Activated CD8-positive, alpha-beta memory T cell treated with anti-CD3 and anti-CD28 coated beads for 36 hours (primary cell): ENCODE measurements around the gene ZNF593OS. TPM values are rescaled to one million over a fixed set of nuclear protein-coding genes. Genes with fewer than 3 reads are reported as not detected.

Source experiments
- CTCF ChIA-PET: fragments of 350-600 bp; sonication (Branson Sonifier 250); formaldehyde crosslinking; loops from one replicate; lab custom pipeline; 2021; ENCODE audit warnings: antibody characterized with exemption; lab: Charles Lee
- POLR2A ChIA-PET: fragments of 350-600 bp; sonication (Branson Sonifier 250); formaldehyde crosslinking; loops from one replicate; lab custom pipeline; 2021; ENCODE audit warnings: antibody characterized with exemption; lab: Charles Lee
- total RNA-seq, 2 experiments: library from RNA; stranded (reverse); gene quantifications; one replicate each; pipeline ENCODE4 v1.2.3, GENCODE V29; 2021

Gene ZNF593OS
- total RNA-seq: not detected

DNA sequence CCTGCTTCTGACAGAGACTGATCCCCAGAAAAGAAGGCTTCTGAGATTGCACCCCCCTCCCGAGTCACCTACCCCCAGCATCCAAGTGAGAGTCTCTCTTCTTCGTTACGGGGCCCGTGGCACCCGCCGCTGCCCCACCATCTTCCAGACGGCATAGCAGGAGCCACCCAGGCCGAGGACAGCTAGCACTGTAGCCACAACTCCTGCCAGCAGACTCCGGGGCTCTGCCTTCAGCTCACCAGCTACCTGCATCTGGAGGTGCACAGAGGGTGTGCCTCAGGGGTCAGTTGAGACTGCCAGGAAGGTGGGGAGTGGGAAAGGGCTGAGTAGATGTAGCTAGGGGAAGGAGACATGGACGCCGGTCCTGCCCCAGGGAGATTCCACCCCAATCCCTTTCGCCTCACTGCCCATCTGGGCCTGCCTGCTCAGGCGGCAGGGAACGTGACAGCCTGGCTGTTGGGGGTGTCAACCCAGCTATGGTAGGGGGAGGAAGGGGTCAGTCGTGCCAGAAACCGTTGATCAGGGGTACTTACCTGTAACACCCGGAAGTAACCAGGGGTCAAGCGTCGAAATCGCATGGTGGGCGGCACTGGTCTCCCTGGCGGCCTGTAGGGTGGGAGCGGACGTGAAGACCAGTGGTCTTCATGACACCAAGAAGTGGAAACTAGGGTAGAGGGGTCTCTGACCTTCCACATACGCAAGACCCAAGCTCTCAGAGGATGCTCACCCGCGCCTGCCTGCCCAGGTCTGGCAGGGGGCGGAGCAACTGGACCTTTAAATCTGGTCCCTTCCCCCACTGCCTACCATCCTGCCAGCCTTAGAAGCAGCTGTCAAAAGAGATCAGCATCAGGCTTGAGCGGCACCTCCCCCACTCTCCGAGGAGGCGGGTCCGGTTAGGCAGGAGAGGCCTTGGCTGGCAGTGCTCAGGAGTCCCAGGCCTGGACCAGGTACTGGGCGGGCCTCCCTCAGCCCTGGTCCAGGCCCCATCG lies at the start of gene ZNF593OS:
Gene ZNF593OS, minus strand, starts transcription at position 749 of the 989 bp plus-strand sequence. Its CDS starts 171 bp downstream, at position 578.
- POLR2A ChIA-PET: interaction anchor here (1.5 kb wide), 1 partner anchor 59 kb away, joined by 3 read pairs; no protein-coding TSS in a partner anchor
- CTCF ChIA-PET: interaction anchor here (1.1 to 1.8 kb wide), 5 partner anchors 62 to 193 kb away, joined by 3 to 9 read pairs (median 5); partner anchors contain the start of gene CEP85

DNA sequence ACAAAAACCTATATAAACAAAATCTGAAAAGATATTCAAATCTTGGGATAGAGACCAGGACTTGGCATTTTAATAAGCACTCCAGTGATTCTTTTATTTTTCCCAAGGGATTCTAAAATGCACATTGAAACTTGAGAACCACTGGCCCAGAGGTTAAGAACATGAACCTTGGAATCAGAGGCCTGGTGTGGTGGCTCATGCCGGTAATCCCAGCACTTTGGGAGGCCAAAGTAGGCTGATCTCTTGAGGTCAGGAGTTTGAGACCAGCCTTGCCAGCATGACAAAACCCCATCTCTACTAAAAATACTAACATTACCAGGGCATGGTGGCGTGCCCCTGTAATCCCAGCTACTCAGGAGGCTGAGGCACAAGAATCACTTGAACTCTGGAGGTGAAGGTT lies 49.5 kb upstream of the ZNF593OS start:
- POLR2A ChIA-PET: no interaction called here
- CTCF ChIA-PET: interaction anchor here (0.9 kb wide), 1 partner anchor 100 kb away, joined by 3 read pairs; no protein-coding TSS in a partner anchor

DNA sequence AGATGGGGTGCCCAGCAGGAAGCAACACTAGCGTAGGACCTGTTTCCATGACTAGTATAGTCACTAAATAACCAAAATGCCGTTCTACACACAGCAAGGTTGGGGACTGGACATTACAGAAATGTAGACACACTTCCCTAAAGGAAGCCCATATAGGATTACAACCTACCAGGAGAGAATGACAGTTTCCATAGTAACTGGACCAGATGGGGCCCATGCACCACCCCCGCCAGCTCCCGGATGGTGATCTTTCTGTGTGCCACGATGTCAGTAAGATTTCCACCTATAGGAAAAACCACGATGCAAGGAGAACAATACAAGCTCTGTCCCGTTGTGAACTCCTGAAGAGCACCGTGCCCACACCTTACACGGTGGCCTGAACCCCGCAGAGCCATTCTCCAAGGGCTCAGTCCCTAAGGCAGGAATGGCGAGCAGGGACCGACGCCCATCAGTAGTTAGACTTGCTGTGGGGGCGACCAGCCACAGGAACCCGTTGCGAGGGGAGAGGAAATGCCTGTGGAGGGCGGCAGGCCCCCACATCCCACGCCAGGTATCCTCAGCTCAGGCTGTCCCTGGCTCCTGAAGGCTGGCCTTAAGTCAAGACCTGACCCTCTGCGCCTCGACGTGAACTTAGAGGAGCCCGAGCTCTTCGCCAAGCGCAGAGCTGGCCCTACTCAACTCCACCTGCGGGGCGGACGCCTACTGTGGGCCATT lies 48.7 kb upstream of the ZNF593OS start:
- POLR2A ChIA-PET: no interaction called here

DNA sequence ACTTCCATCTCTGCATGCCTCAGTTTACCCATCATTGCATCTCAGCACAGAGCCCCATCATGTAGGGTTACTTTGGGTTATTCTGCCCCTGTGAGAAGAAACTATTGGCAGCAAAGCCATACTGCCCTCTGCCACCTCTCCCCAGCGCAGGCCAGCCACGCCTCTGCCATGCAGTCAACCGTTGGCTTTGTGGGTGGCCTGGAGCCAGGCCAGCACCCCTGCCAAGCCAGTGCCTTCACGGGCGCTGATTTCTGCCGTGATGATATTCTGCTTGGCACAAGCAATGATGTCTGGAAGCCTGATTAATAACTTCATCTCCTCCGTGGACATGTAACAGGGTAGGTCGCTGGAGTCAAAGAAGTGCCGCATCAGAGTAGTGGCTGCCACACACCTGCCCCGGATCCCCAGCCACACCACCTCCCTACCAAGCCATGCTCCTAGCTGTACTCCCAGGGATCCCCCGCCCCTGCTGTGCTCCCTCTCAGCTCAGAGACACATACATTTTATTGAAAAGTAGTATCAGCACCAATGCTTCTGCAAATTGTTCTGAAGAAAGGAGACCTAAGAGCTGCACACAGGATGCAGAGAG lies 47.4 kb upstream of the ZNF593OS start:
- ChIA-PET CTCF (no interaction called here), POLR2A (no interaction called here)

More for the DNA sequence above, 48.7 kb upstream of the ZNF593OS start:
- CTCF ChIA-PET: interaction anchor here (0.9 kb wide), 1 partner anchor 101 kb away, joined by 3 read pairs; no protein-coding TSS in a partner anchor

DNA sequence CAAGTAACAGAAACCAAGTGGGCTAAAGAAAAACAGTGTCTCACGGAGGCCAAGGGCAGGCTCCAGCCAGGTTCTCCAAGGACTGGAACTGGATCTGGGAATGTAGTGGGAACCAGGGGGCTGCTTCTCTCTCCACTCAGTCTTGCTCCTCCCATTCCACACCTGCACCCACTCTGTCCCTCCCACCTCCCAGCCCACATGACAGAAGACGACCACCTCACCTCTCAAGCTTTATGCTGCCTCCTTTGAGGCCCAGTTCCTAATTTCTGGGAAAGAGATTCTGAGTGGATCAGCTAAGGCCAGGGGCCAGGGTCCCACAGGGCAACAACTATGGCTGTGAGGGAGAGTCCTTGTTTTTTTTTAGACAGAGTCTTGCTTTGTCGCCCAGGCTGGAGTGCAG lies 43.6 kb upstream of the ZNF593OS start:
- ChIA-PET POLR2A (no interaction called here), CTCF (interaction anchor here (0.6 kb wide), 1 partner anchor 428 kb away, joined by 3 read pairs; no protein-coding TSS in a partner anchor)

DNA sequence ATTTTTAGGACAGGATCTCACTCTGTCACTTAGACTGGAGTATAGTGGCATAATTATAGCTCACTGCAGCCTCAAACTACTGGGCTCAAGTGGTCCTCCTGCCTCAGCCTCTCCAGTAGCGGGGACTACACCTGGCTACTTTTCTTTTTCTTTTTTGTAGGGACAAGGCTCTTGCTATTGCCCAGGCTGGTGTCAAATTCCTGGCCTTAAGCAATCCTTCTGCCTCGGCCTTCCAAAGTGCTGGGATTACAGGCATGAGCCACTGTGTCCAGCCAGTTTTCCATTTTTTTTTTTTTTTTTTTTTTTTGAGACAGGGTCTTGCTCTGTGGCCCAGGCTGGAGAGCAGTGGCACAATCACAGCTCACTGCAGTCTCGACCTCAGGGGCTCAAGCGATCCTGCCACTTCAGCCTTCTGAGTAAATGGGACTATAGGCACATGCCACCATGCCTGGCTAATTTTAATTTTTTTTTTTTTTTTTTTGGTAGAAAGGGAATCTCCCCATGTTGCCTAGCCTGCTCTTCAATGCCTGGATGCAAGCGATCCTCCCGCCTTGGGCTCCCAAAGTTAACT lies 41.8 kb upstream of the ZNF593OS start:
- ChIA-PET CTCF (no interaction called here), POLR2A (interaction anchor here (0.7 kb wide), 1 partner anchor 22 kb away, joined by 3 read pairs; no protein-coding TSS in a partner anchor)

DNA sequence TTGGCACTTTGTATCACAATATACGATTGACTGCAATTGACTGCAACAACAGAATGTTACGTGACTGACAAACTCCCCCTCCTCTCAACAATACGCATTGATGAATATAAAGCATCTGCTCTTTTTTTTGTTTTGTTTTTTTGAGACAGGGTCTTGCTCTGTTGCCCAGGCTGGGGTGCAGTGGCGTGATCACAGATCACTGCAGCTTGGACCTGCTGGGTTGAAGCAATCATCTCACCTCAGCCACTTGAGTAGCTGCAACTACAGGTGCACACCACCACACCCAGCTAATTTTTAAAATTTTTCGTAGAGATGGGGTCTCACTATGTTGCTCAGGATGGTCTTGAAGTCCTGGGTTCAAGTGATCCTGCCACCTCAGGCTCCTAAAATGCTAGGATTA lies 41.1 kb upstream of the ZNF593OS start:
- ChIA-PET POLR2A (interaction anchor here (0.8 kb wide), 1 partner anchor 11 kb away, joined by 3 read pairs; no protein-coding TSS in a partner anchor), CTCF (interaction anchor here (0.6 kb wide), 1 partner anchor 17 kb away, joined by 5 read pairs; no protein-coding TSS in a partner anchor)

DNA sequence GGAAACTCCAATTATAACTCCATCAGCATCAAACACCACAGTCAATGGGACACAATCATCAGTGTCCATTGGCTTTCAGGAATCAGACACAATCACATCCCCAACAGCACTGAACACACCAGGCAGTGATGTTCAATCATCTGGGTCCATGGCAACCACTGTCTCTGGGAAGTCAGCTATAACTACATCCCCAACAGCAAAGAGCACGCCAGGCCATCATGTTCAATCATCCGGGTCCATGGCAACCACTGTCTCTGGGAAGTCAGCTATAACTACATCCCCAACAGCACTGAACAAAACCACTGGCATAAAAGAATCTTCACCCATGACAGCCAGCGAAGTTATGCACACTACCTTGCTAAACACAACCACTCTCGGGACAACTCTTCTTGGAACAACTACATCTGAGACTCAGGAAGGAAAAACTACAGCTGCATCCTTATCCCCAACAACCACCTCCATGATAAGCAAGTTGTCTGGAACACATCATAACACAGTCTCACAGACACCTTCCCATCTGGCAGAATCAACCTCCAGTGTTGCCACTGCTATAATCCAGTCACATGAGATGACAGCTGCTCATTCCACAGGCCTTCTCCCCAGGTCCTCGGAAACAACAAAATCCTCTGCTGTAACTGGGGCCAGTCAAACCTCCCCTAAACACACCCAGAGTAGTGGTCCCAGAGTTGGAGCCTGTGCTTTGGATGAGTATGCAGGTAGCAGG lies 38.7 kb upstream of the ZNF593OS start:
- ChIA-PET CTCF (interaction anchor here (0.6 to 1.8 kb wide), 2 partner anchors 24 to 186 kb away, joined by 4 to 5 read pairs; partner anchors contain the start of gene CEP85), POLR2A (no interaction called here)

DNA sequence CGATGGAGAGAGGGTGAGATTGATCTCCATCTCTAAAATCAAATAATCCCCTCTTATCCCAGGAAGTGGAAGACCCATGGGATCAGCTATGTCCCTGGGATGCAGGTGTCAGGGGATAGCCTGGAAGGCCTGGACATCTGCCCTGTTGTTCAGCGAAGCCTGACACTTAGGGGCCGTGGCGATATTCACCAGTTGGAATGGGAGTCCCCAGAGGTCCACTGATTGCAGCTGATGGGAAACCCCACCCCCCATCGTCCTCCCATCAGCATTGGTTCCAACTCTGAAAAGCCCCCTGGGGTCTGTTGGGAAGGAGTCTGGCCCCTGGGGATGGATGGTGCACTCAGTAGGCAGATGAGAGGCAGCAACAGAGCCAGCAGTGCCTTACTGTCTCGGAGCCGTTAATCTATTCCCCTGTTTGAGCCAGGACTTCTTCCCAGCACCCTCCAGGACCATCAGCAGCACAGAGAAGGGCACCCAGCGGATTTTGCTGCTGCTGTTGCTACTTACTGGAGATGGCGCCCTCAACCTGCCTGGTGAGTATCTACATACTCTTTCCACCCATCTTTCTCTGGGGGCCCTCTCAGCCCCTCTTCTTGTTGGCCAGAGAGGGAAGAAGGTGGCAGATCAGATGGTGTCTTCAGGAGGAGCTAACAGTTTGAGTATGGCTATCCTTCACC lies 32.1 kb upstream of the ZNF593OS start:
- POLR2A ChIA-PET: no interaction called here
- CTCF ChIA-PET: interaction anchor here (0.6 to 2.3 kb wide), 3 partner anchors 30 to 118 kb away, joined by 3 to 6 read pairs (median 3); partner anchors contain the start of gene CEP85

DNA sequence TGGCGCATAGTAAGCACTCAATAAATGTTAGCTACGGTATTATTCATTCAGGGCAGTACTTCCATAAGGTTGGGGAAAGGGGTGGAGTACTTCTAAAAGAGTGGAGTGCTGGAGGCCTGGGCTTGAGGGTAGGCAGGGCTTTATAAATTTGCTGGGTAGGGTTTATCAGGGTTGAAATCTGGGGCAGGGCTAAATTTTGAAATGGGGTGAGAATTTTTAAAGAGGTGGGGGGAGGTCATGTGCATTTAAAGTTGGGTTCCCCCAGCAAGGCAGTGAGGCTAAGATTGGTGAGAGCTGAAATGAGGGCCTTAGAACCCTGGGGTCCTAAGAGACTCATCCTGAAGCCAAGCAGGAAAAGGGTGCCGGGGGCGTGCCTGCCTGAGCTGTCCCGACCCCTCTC lies 28.8 kb upstream of the ZNF593OS start:
- ChIA-PET CTCF (interaction anchor here (1.4 kb wide), 1 partner anchor 33 kb away, joined by 5 read pairs; the partner anchor contains the start of gene CEP85), POLR2A (no interaction called here)

DNA sequence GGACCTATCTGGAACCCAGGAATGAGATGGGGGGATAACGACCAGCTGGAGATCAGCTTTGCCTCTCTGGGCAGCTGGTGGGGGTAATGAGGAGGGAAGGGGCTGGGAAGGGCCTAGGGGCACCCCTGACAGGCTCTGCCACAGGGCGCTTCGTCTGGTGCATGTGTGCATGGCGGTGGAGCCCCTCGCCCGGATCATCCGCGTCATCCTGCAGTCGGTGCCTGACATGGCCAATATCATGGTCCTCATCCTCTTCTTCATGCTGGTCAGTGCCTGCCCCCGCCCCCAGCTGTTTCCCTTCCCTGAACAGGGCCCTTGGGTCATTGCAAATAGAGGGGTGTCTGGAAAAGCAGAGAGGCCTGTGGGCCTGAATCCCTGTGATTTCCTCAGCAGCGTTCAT lies 26.2 kb upstream of the ZNF593OS start:
- ChIA-PET CTCF (no interaction called here), POLR2A (no interaction called here)

DNA sequence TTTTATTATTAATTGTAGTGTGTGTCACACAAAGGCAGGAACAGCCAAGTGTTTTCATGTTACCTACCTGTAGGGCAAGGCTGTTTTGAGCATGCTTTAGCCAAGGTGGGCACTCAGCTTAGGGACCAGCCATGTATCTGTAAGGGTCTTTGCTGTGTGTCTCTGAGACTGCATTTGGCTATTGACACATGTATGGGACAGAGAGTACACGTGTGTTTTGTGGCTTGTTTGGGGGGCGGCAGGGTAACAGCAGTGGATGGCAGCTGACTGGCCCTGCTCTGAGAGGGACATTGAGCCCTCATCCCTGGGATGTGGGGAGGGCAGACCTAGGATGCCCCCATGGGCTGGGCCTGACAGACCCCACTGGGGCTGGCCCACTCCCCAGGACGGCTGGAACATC lies 25.7 kb upstream of the ZNF593OS start:
- POLR2A ChIA-PET: no interaction called here
- CTCF ChIA-PET: no interaction called here

DNA sequence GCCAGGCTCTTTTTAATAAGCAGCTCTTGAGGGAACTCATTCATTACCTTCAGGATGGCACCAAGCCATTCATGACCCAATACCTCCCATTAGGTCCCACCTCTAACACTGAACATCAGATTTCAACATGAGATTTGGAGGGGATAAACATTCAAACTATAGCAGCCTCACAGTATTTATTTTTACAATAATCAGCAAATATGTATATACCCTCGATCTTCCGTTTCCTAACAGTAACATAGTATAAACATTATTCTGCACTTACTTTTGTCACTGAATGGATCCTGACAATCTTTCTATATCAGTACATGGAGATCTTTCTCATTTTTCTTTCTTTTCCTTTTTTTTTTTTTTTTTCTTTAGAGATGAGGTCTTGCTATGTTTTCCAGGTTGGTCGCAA lies 24.2 kb upstream of the ZNF593OS start:
- CTCF ChIA-PET: interaction anchor here (0.6 to 0.7 kb wide), 2 partner anchors 16 to 280 kb away, joined by 3 to 5 read pairs; no protein-coding TSS in a partner anchor

DNA sequence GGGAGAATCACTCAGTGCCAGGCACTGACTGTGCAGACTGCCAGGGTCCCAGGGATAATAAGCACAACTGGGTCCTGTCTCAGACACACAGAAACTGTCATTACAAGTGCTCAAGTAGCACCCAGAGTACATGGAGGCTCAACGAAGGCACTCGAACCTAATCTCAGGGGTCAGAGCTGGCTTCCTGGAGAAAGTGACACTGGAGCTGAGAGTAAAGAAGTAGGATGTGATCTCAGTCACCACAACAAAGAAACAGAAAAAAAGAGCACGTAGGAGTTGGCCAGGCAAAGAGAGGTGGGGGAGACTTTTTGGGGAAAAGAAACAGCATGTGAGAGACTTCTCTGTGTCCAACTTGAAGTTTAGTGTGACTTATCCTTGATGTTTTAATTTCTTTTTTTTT lies 20.1 kb upstream of the ZNF593OS start:
- ChIA-PET POLR2A (no interaction called here), CTCF (interaction anchor here (1.3 kb wide), 1 partner anchor 42 kb away, joined by 4 read pairs; the partner anchor contains the start of gene CEP85)

More for the DNA sequence above, 24.2 kb upstream of the ZNF593OS start:
- POLR2A ChIA-PET: no interaction called here

DNA sequence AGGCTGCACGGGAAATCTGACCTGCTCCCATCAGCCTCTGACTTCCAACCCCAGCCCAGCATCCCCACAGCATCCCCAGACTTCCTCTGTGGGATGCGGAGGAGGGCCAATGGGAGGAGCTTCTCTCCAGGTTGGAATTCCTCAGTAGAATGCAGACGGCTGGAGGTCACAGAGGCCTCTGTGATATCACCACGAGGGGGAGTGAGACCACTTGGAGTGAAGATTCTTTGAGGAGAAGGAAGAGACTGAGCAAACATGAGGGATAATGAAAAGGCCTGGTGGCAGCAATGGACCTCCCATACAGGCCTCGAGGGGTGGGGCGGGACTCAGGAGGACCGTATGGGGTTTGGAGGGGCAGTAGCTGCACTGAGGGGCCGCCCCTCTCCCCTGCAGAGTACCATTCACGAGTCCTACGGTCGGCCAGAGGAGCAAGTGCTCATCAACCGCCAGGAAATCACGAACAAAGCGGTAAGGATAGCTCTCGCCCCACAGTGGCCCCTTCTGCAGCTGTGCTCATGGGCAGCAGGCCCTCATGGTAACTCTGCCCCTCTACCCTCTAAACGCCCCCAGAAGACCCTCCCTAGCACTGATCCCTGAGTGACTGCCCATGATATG lies 18.8 kb upstream of the ZNF593OS start, which contains the start of gene CATSPER4:
Gene CATSPER4, plus strand, starts transcription at position 230 of the 615 bp plus-strand sequence. Its CDS starts 26 bp downstream, at position 256.
- POLR2A ChIA-PET: no interaction called here
- CTCF ChIA-PET: interaction anchor here (0.8 to 1.6 kb wide), 2 partner anchors 16 to 20 kb away, joined by 3 read pairs; partner anchors contain the start of gene ZNF593

DNA sequence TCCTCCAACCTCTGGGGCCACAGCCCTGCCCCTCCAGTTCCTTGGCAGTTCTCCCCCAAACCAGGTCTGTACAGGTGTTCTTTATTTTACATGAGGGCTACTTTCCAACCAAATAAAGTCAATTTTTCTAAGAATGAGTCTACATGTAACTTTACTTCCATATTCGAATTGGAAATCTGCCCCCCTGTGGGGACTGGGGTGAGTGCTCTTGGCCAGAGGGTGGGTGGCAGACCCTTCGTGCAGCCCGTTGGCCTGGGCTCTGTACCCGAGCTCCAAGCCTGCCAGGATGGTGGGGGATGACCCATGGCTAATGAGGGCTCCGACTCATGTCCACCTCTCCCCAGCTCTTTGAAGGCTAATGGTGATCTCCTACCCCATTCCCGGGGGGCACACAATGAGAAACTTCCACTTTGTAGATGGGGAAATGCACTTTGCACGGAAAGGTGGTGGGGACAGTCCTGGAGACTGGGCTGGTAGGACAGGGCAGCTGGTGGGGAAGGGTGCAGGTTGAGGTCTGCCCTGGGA lies 18.2 kb upstream of the ZNF593OS start:
- POLR2A ChIA-PET: no interaction called here
- CTCF ChIA-PET: interaction anchor here (1.6 kb wide), 1 partner anchor 20 kb away, joined by 3 read pairs; the partner anchor contains the start of gene ZNF593
